ENCODE data around the gene PDE4B.

Gene PDE4B

DNA sequence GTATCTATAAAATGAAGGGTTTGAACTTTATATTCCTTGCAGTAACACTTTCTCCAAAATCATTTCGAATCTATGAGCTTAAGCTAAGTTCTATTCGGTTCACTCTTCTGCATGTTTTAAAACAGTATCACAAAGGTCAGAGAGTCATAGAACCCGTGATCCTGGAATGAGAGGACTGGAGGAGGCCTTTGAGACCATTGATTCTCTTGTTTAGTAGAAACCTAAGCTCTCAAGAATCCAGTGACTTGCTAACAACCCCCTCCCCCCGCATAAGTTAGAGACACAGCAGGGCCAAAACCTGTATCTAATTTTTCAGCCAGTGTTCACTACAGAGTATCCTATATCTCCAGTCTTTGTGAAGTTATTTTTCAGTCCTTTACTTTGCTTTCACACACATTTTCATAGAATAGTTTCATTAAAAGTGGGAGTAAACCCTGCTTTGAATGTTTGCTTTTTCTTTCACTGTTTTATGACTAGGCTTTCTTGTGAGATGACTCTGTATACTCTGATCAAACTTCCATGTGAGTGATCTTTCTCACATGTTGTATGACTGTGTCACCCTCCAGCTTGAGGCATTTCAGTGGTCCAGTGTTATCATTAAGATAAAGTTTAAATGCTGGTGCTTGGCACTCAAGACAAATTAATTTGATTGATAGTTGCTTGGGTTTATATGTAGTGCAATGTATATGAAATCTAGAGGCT, 465.9 kb downstream of the PDE4B start:
- Histone ChIP-seq H3K9me3 (no peaks in the 10 kb centered on the region), H3K27me3 (no peaks in the 10 kb centered on the region), H3K4me3 (ENCODE audit: low read depth, low read length) (no peak overlapping the region), H3K36me3 (no peaks in the 10 kb centered on the region), H3K4me1 (no peaks in the 10 kb centered on the region; the same call in 1 of the 2 replicates)
- TF ChIP-seq, protein P1, sequence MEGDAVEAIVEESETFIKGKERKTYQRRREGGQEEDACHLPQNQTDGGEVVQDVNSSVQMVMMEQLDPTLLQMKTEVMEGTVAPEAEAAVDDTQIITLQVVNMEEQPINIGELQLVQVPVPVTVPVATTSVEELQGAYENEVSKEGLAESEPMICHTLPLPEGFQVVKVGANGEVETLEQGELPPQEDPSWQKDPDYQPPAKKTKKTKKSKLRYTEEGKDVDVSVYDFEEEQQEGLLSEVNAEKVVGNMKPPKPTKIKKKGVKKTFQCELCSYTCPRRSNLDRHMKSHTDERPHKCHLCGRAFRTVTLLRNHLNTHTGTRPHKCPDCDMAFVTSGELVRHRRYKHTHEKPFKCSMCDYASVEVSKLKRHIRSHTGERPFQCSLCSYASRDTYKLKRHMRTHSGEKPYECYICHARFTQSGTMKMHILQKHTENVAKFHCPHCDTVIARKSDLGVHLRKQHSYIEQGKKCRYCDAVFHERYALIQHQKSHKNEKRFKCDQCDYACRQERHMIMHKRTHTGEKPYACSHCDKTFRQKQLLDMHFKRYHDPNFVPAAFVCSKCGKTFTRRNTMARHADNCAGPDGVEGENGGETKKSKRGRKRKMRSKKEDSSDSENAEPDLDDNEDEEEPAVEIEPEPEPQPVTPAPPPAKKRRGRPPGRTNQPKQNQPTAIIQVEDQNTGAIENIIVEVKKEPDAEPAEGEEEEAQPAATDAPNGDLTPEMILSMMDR (IDR thresholded peaks at IDR 0.05; ENCODE audit: low read depth, low read length): no peak
- no peak for DNase-seq

DNA sequence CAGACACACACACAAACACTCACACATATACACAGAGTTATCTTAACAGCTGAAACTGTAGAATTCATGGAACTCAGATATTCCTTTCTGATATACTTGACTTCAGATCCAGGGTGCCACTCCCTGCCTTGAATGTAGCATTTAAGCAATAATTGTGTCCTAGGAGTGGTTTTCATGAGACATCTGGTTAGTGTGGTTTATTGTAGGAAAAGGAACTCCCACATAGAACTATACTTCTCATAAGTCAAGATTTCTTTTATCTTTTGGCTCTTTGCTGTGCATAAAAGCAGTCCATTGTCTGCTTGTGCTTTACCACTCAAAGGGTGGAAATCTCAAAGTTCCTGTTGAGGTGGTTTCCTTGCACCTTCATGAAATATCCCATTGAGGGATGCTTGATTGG, 468.7 kb downstream of the PDE4B start:
- Histone ChIP-seq H3K27me3 (no peaks in the 10 kb centered on the region), H3K4me1 (no peaks in the 10 kb centered on the region; the same call in 1 of the 2 replicates), H3K36me3 (no peaks in the 10 kb centered on the region), H3K4me3 (ENCODE audit: low read depth, low read length) (no peak overlapping the region), H3K9me3 (no peaks in the 10 kb centered on the region)
- TF ChIP-seq, protein P1 (IDR thresholded peaks at IDR 0.05; ENCODE audit: low read depth, low read length): no peak
- no peak for DNase-seq

DNA sequence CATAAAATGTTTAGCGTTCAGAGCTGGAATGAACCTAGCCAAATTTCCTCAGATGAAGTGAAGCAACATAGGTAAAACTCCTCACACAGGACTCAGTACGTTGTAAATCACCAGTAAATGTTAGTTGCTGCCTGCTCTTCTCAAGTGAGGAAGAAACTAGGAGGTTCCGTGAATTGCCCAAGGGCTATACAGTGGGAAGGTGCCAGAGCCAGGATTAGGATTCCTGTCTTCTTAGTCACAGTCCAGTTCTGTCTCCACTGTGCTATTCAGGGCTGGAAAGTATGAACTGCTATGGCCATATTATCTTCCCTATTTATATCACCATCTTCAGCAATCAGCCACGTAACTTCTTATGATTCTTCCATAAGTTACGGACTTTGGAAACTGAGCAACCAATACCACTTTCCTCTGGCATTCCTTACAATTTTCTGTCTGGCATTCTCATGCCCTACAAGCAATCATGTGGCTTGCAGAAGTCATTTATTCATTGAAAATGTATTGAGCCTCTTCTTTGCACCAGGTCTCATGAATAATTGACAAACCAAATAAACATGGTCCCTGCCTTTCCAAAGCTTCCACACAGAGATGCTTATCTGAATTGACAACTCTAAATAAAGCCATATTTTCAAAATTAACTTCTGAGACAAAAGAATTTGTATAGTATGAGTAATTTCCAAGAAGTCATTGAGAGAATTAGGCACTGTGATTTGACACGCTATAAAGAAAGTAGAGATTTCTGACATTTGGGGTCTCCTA, 469.7 kb downstream of the PDE4B start:
- Histone ChIP-seq H3K9me3 (no peaks in the 10 kb centered on the region), H3K27me3 (no peaks in the 10 kb centered on the region), H3K4me1 (no peaks in the 10 kb centered on the region; the same call in 1 of the 2 replicates), H3K36me3 (no peaks in the 10 kb centered on the region), H3K4me3 (ENCODE audit: low read depth, low read length) (no peak overlapping the region)
- DNase-seq: no peak
- TF ChIP-seq, protein P1 (IDR thresholded peaks at IDR 0.05; ENCODE audit: low read depth, low read length): no peak

DNA sequence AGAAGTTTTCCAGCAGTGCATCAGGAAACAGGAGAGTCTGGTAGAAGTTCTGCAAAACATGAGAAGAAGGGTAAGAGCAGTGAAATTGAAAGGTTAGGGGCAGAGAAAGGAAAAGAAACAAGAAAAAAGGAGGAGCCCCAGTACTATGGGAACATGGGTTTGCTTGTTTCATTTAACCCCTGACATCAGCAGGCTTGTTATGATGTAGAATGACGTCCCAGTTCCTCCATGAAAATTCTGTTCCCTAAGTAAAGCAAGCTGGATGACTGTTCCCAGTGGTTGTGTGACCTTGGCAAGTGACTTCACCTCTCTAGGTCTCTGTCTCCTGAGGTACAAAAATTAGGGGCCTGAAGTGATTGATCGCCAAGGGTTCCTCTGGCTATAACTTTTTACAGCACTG, 472.6 kb downstream of the PDE4B start:
- no peaks in the 10 kb centered on the region; the same call in 1 of the 2 replicates for H3K4me1 ChIP-seq
- H3K9me3 ChIP-seq: no peaks in the 10 kb centered on the region
- no peak overlapping the region for H3K4me3 ChIP-seq (ENCODE audit: low read depth, low read length)
- TF ChIP-seq, protein P1 (IDR thresholded peaks at IDR 0.05; ENCODE audit: low read depth, low read length): no peak
- H3K27me3 ChIP-seq: no peaks in the 10 kb centered on the region
- H3K36me3 ChIP-seq: no peaks in the 10 kb centered on the region
- no peak for DNase-seq

DNA sequence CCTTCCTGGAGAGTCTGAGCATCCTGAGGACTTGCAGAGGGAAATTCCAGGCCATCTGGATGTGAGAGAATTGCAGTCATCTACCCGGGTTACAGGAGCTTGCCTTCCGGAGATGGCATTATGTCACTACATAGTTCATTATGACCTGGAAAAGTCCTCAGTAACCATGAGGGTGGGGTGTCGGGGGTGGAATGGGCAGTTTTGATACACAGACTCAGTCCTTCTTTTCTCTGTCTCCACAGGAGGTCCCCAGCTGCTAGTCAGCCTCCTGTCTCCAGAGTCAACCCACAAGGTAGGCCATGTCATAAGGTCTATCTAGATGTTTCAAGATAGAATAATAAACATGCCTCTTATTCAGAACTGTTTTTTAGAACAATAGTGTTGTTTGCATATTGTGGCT, 473.1 kb downstream of the PDE4B start:
- no peaks in the 10 kb centered on the region for H3K27me3 ChIP-seq
- no peaks in the 10 kb centered on the region for H3K9me3 ChIP-seq
- H3K4me3 ChIP-seq (ENCODE audit: low read depth, low read length): no peak overlapping the region
- DNase-seq: no peak
- H3K4me1 ChIP-seq: 0 out of 2 replicates have a peak, but pooled peaks cover under 1% of the 10 kb centered on the region
- H3K36me3 ChIP-seq: no peaks in the 10 kb centered on the region
- TF ChIP-seq, protein P1 (IDR thresholded peaks at IDR 0.05; ENCODE audit: low read depth, low read length): no peak

DNA sequence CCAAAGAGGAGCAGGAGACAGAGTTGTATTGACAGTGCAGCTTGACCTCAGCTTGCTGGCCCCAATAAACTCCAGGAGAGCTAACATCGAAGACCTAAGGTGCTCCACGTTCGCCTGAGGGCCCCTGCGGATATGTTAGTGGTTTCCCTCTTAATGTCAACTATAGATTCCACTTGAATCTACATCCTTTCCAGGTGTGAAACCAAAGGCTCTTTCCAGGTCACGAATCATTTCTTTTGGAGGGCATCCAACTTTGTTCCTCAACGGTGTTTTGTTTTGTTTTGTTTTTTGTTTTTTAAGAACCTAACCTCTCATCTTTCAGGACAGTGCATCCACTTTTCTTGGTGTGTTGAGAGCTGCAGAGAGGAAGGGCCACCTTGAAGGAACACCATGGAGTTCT, 473.7 kb downstream of the PDE4B start:
- no peaks in the 10 kb centered on the region for H3K36me3 ChIP-seq
- H3K4me1 ChIP-seq: peaks cover 3% of the 10 kb centered on the region; the same call in 1 of the 2 replicates
- TF ChIP-seq, protein P1 (IDR thresholded peaks at IDR 0.05; ENCODE audit: low read depth, low read length): no peak
- no peak for DNase-seq
- H3K4me3 ChIP-seq (ENCODE audit: low read depth, low read length): no peak overlapping the region
- H3K9me3 ChIP-seq: no peaks in the 10 kb centered on the region
- no peaks in the 10 kb centered on the region for H3K27me3 ChIP-seq

Measured in BE2C (cell line).